HG03135 (cell line): ENCODE data around the gene NXPE4.
"Not testable (repeated sequence)": the region's sequence is repeated elsewhere in the genome, so short reads cannot be mapped to it uniquely, and the experiment has no call there.

Experiments
- ATAC-seq: cut with Tn5 transposase; IDR thresholded peaks from one replicate; pipeline ENCODE4 v1.9.1; 2021; ENCODE audit warnings: mild to moderate bottlenecking, moderate library complexity; ENCODE audit not compliant: unreplicated experiment

The NXPE4 gene

GRCh38 chr11:114610984-114611944, 15.7 kb upstream of the NXPE4 start:
- no peak for ATAC-seq

DNA sequence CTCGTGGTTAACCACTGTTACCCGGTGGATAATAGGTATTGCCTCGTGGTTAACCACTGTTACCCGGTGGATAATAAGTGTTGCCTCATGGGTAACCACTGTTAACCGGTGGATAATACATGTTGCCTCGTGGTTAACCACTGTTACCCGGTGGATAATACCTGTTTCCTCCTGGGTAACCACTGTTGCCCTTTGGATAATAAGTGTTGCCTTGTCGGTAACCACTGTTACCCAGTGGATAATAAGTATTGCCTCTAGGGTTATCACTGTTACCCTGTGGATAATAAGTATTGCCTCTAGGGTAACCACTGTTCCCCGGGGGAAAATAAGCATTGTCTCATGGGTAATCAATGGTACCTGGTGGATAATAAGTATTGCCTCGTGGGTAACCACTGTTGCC, 15.0 kb upstream of the NXPE4 start:
- ATAC-seq, result no peak

- no peak for ATAC-seq
Observed at GRCh38 chr11:114609429-114609828, 13.8 kb upstream of the NXPE4 start.

- ATAC-seq, result not testable (repeated sequence)
Observed at GRCh38 chr11:114608605-114609004, 13.0 kb upstream of the NXPE4 start.

DNA sequence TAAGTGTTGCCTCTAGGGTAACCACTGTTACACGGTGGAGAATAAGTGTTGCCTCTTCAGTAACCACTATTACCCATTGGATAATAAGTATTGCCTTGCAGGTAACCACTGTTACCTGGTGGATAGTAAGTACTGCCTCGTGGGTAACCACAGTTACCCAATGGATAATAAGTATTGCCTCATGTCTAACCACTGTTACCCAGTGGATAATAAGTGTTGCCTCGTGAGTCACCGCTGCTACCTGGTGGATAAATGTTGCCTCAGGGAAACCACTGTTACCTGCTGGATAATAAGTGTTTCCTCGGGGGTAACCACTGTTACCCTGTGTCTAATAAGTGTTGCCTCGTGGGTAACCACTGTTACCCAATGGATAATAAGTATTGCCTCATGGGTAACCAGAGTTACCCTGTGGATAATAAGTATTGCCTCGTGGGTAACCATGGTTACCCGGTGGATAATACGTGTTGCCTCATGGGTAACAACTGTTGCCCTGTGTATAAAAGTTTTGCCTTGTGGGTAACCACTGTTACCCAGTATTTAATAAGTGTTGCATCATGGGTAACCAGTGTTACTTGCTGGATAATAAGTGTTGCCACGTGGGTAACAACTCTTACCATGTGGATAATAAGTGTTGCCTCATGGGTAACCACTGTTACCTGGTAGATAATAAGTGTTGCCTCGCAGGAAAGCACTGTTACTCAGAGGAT, 12.3 kb upstream of the NXPE4 start:
- no peak for ATAC-seq

GRCh38 chr11:114606802-114607075, 11.2 kb upstream of the NXPE4 start:
- not testable (repeated sequence) for ATAC-seq

- no peak for ATAC-seq
Observed at GRCh38 chr11:114606003-114606801, 10.6 kb upstream of the NXPE4 start.

- ATAC-seq, result no peak
Observed at GRCh38 chr11:114605370-114605769, 9.8 kb upstream of the NXPE4 start.

DNA sequence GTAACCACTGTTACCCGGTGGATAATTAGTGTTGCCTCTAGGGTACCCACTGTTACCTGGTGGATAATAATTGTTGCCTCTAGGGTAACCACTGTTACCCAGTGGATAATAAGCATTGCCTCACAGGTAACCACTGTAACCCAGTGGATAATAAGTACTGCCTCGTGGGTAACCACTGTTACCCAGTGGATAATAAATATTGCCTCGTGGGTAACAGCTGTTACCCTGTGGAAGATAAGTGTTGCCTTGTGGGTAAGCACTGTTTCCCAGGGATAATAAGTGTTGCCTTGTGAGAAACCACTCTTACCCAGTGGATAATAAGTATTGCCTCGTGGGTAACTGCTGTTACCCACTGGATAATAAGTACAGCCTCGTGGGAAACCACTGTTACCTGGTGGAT, 9.3 kb upstream of the NXPE4 start:
- no peak for ATAC-seq

GRCh38 chr11:114604179-114604813, 8.7 kb upstream of the NXPE4 start:
- no peak for ATAC-seq

DNA sequence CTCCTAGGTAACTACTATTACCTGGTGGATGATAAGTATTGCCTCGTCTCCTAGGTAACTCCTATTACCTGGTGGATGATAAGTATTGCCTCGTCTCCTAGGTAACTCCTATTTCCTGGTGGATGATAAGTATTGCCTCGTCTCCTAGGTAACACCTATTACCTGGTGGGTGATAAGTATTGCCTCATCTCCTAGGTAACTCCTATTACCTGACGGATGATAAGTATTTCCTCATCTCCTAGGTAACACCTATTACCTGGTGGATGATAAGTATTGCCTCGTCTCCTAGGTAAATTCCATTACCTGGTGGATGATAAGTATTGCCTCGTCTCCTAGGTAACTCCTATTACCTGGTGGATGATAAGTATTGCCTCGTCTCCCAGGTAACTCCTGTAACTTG, 7.6 kb upstream of the NXPE4 start:
- not testable (repeated sequence) for ATAC-seq

GRCh38 chr11:114598461-114598860, 2.9 kb upstream of the NXPE4 start:
- no peak for ATAC-seq

- no peak for ATAC-seq
Observed at GRCh38 chr11:114596175-114596919, 761 bp upstream of the NXPE4 start.

DNA sequence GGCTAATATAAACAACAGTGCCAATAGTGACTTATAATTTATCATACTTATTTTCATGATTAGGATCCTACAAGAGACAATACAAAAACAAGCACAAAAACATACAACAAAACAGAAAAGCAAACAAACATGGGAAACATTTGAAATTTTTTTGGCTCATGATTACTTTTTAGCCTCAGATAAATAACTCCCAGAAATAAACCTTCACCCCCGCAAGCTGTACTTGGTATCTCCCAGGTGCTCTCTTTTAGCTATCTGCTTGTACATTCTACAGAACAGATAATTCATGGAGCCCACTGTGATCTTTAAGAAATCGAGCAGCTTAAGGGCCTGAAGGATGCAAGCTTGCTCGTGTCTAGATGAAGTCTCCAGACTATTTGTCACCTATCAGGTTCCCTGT, 883 bp downstream of the NXPE4 start:
- no peak for ATAC-seq

- no peak for ATAC-seq
Observed at GRCh38 chr11:114587398-114587953, 8.1 kb downstream of the NXPE4 start.

DNA sequence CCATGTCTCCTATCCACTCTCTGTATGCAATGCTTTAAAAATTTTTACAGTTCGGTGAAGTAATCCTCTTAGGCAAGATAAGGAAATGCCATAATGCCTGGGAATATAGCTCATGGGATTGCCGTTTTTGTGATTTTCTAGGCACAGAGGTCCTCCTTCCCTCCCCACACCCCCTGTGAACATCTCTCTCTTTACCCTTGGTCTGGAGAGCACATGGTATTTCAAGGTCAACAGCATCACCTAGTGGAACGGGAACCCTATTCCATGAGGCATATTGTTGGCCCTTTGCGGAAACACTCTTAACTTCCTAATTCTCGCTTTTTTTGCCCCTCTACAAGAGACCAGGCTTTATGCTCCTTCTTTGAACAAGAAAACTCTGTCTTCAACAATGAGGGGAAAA, 8.8 kb downstream of the NXPE4 start:
- ATAC-seq, result no peak

DNA sequence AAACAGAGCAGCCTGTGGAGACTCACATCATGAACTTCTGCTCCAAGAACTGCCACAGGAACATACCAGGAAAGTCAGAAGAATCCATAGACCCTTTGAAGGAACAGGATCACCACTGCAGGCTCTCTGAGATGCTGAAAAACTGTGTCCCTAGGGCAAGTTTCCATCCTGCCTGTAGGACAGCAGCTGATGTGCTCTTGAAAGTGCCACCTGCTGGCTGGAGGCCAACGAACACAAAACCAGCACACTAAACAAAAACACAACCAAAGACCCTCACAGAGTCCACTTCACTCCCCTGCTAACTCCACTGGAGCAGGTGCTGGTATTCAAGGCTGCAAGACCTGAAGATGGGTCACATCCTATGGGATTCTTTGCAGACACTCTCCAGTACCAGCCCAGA, 23.9 kb downstream of the NXPE4 start:
- ATAC-seq, result no peak

GRCh38 chr11:114569801-114570200, 25.8 kb downstream of the NXPE4 start:
- ATAC-seq, result no peak

- no peak for ATAC-seq
Observed at GRCh38 chr11:114566276-114566675, 29.3 kb downstream of the NXPE4 start.

- no peak for ATAC-seq
Observed at GRCh38 chr11:114564831-114565230, 30.8 kb downstream of the NXPE4 start.
